ENCODE results near the gene TYK2.

The TYK2 gene

DNA sequence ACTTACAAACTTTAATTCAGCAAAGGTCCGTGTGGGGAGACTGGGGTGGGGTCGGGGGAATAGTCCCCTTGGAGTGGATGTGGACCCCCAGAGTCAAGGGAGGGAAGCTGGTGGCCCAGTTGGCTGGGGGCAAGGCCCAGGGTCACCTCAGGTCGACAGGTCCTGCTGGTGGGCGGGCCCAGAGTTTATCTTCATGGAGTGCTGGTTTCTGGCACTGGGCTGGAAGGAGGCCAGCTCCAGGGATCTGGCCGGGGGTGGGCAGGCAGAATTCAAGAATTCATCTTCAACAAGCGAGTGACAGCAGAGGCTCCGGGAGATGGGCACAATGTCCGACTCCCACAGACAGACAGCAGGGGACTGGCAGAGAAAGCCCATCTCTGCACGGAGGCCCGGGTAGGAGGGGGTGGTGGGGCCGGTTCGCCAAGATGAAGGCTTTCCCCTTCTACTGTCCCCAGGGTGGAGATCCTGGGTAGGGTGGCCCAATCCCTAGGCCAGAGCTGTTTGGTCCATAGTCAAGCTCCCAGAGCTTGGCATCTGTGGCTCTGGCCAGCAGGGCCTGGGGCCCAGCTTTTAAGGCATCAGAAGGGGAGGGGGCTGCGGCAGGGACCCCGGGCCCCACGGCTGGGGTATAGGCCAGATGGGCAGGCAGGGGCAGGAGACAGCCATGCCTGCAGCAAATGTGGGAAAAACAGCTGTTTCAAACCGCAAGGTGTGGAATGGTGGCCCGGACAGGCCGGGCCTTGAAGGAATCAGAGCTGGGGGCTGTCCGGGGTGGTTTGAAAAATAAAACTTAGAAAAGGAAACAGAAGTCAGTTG lies 63.9 kb downstream of the TYK2 start:
- Histone ChIP-seq H3K27me3 (ENCODE audit: insufficient read depth, low read length) (no peaks in the 10 kb centered on the region), H3K27ac (ENCODE audit: low read length) (no peak overlapping the region), H3K9ac (ENCODE audit: low read depth, low read length) (peak overlapping the region; percentile 78; the same call in 1 of the 2 replicates), H3K4me3 (ENCODE audit: low read length) (peak overlapping the region; percentile 87; the same call in 1 of the 2 replicates), H3K36me3 (ENCODE audit: insufficient read depth, low read depth, low read length) (peaks cover 34% of the 10 kb centered on the region), H3K9me3 (ENCODE audit: insufficient read depth, low read depth, low read length) (no peaks in the 10 kb centered on the region), H3K4me1 (ENCODE audit: insufficient read depth, low read length) (no peaks in the 10 kb centered on the region; the same call in 1 of the 2 replicates)

DNA sequence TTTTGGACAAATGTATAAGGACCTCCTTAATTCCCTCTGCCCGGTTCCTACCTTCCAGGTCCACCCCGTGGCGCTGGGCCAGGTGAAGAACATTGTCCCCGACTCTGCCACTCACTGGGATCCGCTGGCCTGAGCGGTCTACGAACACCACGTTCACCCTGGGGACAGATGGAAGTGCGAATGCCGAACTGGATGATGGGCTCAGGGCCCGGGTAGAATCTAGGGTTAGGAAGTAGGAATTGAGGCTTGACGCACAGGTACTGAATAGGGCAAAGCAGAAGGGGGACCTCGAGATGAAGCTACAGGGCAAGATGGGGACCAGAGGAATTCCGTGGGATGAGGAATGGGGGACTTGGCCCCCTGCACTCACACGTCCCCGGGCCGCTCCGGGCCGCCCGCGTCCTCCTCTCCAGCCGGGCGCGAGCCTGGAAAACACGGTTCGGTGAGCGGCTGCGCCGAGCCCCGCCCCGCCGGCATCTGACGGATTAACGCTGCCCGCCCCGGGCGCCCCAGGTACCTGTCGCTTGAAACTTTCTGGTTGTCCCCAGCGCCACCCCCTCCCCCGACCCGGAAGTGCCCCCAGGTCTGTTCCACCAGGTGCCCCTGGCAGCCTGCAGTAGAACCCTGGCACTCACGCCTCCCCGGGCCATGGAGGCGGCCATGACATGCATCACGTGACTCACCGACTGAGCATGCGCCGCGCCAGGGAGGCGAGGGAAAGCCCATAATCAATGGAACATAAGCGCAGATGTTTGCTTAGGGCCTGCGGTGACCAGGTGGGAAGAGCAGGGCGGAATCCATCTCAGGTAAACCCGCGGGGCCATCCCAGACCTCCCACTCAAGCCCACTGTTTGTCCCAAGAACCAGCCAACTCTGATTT lies 64.8 kb downstream of the TYK2 start, which contains the start of gene FDX2:
Gene FDX2, minus strand, starts transcription at position 681 of the 880 bp plus-strand sequence. Its CDS starts 19 bp downstream, at position 662.
- Histone ChIP-seq H3K27ac (ENCODE audit: low read length) (no peak within 1 kb of the TSS), H3K4me1 (ENCODE audit: insufficient read depth, low read length) (no peaks in the 10 kb centered on the region; the same call in 1 of the 2 replicates), H3K4me3 (ENCODE audit: low read length) (peak within 1 kb of the TSS; percentile 87), H3K27me3 (ENCODE audit: insufficient read depth, low read length) (no peaks in the 10 kb centered on the region), H3K9ac (ENCODE audit: low read depth, low read length) (peak within 1 kb of the TSS; percentile 78), H3K36me3 (ENCODE audit: insufficient read depth, low read depth, low read length) (peaks cover 27% of the 10 kb centered on the region), H3K9me3 (ENCODE audit: insufficient read depth, low read depth, low read length) (no peaks in the 10 kb centered on the region)

DNA sequence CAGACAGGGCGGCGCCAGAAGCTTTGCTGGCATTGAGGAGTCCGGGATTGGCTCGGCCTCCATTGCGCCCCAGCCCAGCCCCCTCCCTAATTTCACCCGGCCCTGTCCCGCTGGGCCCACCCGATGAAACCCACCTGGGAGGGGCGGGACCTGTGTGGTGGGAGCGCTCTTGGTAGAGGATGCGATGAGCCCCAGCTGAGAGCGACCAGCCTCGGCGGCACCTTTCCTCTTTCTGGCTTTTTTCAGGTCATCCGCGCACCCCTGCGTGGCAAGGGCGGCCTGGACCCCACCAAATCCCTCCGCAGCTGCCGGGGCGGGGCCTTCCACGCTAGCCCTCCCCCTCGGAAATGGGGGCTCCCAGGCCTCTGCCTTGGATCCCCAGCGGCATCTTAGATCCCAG lies 70.9 kb downstream of the TYK2 start, which contains the start of gene ZGLP1:
Gene ZGLP1, minus strand, starts transcription at position 393 of the 400 bp plus-strand sequence.
- H3K27ac ChIP-seq (ENCODE audit: low read length): no peak within 1 kb of the TSS
- H3K4me3 ChIP-seq (ENCODE audit: low read length): no peak within 1 kb of the TSS

DNA sequence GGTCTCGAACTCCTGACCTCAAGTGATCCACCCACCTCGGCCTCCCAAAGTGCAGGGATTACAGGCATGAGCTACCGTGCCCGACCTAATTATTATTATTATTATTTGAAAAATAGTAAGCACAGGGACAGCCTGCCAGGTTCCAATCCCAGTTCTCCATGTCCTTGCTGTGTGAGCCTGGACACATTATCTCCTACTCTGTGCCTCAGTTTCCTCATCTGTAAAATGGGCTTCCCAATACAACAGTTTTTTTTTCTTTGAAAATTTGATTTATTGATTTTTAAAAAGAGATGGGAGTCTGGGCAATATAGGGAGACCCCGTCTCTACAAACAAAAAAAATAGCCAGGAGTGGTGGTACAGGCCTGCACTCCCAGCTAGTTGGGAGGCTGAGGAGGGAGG lies 74.0 kb downstream of the TYK2 start:
- H3K4me1 ChIP-seq (ENCODE audit: insufficient read depth, low read length): no peaks in the 10 kb centered on the region
- H3K36me3 ChIP-seq (ENCODE audit: insufficient read depth, low read depth, low read length): peaks cover 6% of the 10 kb centered on the region; the same call in 1 of the 2 replicates
- no peak overlapping the region for H3K4me3 ChIP-seq (ENCODE audit: low read length)
- H3K27ac ChIP-seq (ENCODE audit: low read length): no peak overlapping the region
- H3K9ac ChIP-seq (ENCODE audit: low read depth, low read length): no peak overlapping the region
- no peaks in the 10 kb centered on the region for H3K9me3 ChIP-seq (ENCODE audit: insufficient read depth, low read depth, low read length)
- H3K27me3 ChIP-seq (ENCODE audit: insufficient read depth, low read length): no peaks in the 10 kb centered on the region; the same call in 1 of the 2 replicates

More for the DNA sequence above, 70.9 kb downstream of the TYK2 start, which contains the start of gene ZGLP1:
- Histone ChIP-seq H3K36me3 (ENCODE audit: insufficient read depth, low read depth, low read length) (peaks cover 6% of the 10 kb centered on the region; the same call in 1 of the 2 replicates), H3K9me3 (ENCODE audit: insufficient read depth, low read depth, low read length) (no peaks in the 10 kb centered on the region), H3K9ac (ENCODE audit: low read depth, low read length) (no peak within 1 kb of the TSS), H3K4me1 (ENCODE audit: insufficient read depth, low read length) (no peaks in the 10 kb centered on the region), H3K27me3 (ENCODE audit: insufficient read depth, low read length) (no peaks in the 10 kb centered on the region)

DNA sequence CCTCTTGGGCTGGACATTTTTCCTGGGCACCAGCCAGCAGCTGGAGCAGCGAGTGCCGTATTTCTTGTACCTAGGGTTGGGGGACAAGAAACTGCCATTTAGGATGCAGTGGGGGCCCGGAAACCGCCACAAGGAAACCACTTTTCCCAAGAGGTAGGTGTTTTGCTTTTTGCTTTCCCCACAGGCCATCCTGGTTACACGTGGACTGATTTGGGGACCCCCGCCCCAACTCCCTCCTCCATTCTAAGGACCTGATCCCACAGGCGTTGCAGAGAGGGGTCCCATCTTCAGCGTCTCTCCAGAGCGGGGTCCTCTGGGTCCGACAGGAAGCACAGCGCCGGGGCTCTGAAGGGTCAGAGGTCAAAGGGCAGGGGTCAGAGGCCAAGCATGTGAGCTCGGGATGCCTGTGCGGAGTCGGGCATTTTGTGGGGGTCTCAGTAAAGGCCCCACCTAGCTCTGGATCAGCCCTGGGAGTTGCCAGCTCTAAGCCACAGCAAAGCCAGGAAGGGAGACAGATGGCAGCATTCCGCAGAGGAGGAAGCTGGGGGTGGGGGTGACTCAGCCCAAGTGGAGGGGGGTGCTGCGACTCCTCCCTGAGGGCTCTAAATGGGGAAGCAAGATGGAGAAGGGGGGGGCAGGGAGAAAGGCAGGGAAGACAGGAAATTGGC lies 75.1 kb downstream of the TYK2 start:
- Histone ChIP-seq H3K27me3 (ENCODE audit: insufficient read depth, low read length) (no peaks in the 10 kb centered on the region; the same call in 1 of the 2 replicates), H3K9me3 (ENCODE audit: insufficient read depth, low read depth, low read length) (no peaks in the 10 kb centered on the region), H3K36me3 (ENCODE audit: insufficient read depth, low read depth, low read length) (peaks cover 6% of the 10 kb centered on the region; the same call in 1 of the 2 replicates), H3K4me1 (ENCODE audit: insufficient read depth, low read length) (no peaks in the 10 kb centered on the region), H3K9ac (ENCODE audit: low read depth, low read length) (no peak overlapping the region), H3K27ac (ENCODE audit: low read length) (no peak overlapping the region), H3K4me3 (ENCODE audit: low read length) (no peak overlapping the region)

All from iPS-20b (cell line).